Motor neuron (in vitro differentiated cells): ENCODE measurements around the gene MMD. TPM values are rescaled to one million over a fixed set of nuclear protein-coding genes. Genes with fewer than 3 reads are reported as not detected.
"Not testable (repeated sequence)": the region's sequence is repeated elsewhere in the genome, so short reads cannot be mapped to it uniquely, and the experiment has no call there.

Source experiments
- ATAC-seq, 8 experiments: fragments of 200-7000 bp; cut with Tn5 transposase; replicated peaks in 6 of 8; 2 replicates each; pipeline ENCODE4 v1.8.0; 2021; ENCODE audit warnings: mild to moderate bottlenecking in 8 of 8, moderate library complexity in 8 of 8
- H3K27ac ChIP-seq, 2 donors: fragments of 250-450 bp; sonication (Bioruptor Pico); 2 replicates each; pipeline ENCODE4 v1.9.0; 2021; ENCODE audit warnings: antibody characterized with exemption in 2 of 2, mild to moderate bottlenecking in 2 of 2, moderate library complexity in 1 of 2
- H3K4me1 ChIP-seq, 2 donors: fragments of 250-450 bp; sonication (Bioruptor Pico); replicated peaks in 1 of 2; 2 replicates each; pipeline ENCODE4 v1.6.1; 2021; ENCODE audit warnings: antibody characterized with exemption in 2 of 2, mild to moderate bottlenecking in 2 of 2, moderate library complexity in 1 of 2
- H3K4me3 ChIP-seq, 5 donors: fragments of 250-450 bp; sonication (Bioruptor Pico); 2 replicates each; pipeline ENCODE4 v1.9.0; 2021; ENCODE audit warnings: antibody characterized with exemption in 5 of 5, mild to moderate bottlenecking in 5 of 5, moderate library complexity in 4 of 5
- WGBS, 10 experiments: fragments of 450-650 bp; shearing (Covaris generic); methylation state at CpG; one replicate each; pipeline ENCODE4 v1.0.0; 2022; 5-methylcytosine and 5-hydroxymethylcytosine counted together
- in situ Hi-C, 9 experiments: fragments of 400-800 bp; cut with MboI; loops; one replicate each; pipeline ENCODE4 v1.15.0; 2021; ENCODE audit warnings: low sequenced_read_pairs in 9 of 9, low pct_unique_long_range_greater_than_20kb in 2 of 9; ENCODE audit not compliant: unreplicated experiment in 9 of 9
- total RNA-seq, 8 experiments: library from RNA; unstranded; fragments of 300-600 nt; gene quantifications; 2 replicates each; pipeline versions ENCODE4 v1.2.3 to v1.2.4, GENCODE V29; 2022

MMD gene
- total RNA-seq, 8 experiments from 2014 or later, result 2.3 to 51.5 (median 45.2) TPM

DNA sequence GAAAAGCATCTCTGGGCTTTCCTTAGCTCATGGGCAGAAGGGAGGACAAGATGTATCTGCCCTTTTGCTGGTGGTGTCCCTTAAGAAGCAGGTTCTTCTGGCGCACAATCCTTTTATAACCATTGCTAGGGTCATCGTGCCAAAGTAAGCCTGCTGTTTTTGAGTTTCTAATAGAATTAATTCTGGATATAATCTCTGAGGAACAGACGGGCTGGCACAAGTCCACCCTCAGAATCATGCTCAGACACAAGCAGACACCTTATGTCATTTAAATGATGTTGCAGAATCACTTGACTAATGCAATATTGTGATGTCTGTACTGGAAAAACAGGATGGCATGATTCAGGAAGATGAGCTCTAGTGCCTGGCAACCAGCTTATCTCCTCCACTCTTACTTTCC is 18.8 kb upstream of the MMD start:
- ATAC-seq, result peak in 1 of 8 experiments; percentile 19
- no peaks in the 10 kb centered on the region for H3K4me1 ChIP-seq
- in situ Hi-C loops, result no loop called here
- no peak overlapping the region for H3K4me3 ChIP-seq
- 24 to 100% (median 80%) methylated on average over 1 to 3 of the region's 3 CpGs; no CpG with 5 or more reads in 3 of the 10 experiments for WGBS, 10 experiments
- no peak overlapping the region for H3K27ac ChIP-seq

DNA sequence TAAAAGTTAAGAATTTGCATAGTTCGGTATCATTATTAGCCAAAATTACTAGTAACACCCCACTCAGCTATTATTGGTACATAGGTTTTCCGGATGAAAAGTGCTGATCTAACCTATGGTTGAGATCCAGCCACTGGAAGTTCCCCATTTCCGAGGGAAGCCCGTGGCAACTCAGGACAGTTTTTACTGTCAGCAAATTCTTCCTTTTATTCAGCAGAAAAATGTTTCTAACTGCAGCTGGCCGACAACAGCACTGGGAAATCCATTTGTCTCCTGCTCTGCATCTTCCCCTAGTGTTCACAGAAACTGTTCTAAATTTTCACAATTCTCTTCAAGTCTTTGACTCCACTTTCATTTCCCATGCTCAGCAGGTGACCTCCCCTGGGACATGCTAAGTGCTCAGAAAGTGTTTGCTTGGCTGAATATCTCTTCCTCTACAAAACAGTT is 15.5 kb upstream of the MMD start:
- WGBS, 10 experiments, result 0 to 63% (median 38%) methylated on average over 1 to 5 of the region's 5 CpGs; no CpG with 5 or more reads in 1 of the 10 experiments
- Histone ChIP-seq H3K4me1 (no peaks in the 10 kb centered on the region), H3K4me3 (no peak overlapping the region), H3K27ac (no peak overlapping the region)
- in situ Hi-C loops, result no loop called here
- ATAC-seq, result peak in 1 of 8 experiments; percentile 43

GRCh38 chr17:55436224-55437158 is 14.9 kb upstream of the MMD start:
- ATAC-seq, result peak in 1 of 8 experiments; percentile 22
- no peak overlapping the region for H3K27ac ChIP-seq
- no peak overlapping the region for H3K4me3 ChIP-seq
- in situ Hi-C loops, result no loop called here
- no peaks in the 10 kb centered on the region for H3K4me1 ChIP-seq
- 29 to 100% (median 94%) methylated on average over 1 to 4 of the region's 4 CpGs for WGBS, 10 experiments

GRCh38 chr17:55435408-55435807 is 13.8 kb upstream of the MMD start:
- WGBS, 10 experiments, result 0 to 100% (median 71%) methylated on average over 1 to 3 of the region's 4 CpGs; no CpG with 5 or more reads in 3 of the 10 experiments
- H3K4me1 ChIP-seq, result peaks cover 9% of the 10 kb centered on the region in 2 donors
- no peak overlapping the region for H3K4me3 ChIP-seq
- H3K27ac ChIP-seq, result no peak overlapping the region
- in situ Hi-C loops, result no loop called here
- ATAC-seq, result no peak

- no peak overlapping the region for H3K4me3 ChIP-seq
- H3K4me1 ChIP-seq, result peaks cover 10 to 11% of the 10 kb centered on the region in 2 donors
- in situ Hi-C loops, result no loop called here
- H3K27ac ChIP-seq, result no peak overlapping the region
- ATAC-seq, result no peak
- 0 to 100% (median 66%) methylated on average over 1 of the region's 1 CpG; no CpG with 5 or more reads in 4 of the 10 experiments for WGBS, 10 experiments
These were observed 13.1 kb upstream of the MMD start for GRCh38 chr17:55434721-55435120.

GRCh38 chr17:55433629-55434422 is 12.2 kb upstream of the MMD start:
- Histone ChIP-seq H3K27ac (no peak overlapping the region), H3K4me1 (peaks cover 10 to 11% of the 10 kb centered on the region in 2 donors), H3K4me3 (no peak overlapping the region)
- in situ Hi-C loops, result no loop called here
- ATAC-seq, result peak in 2 of 8 experiments; percentile 25 to 64
- WGBS, 10 experiments, result 0 to 95% (median 70%) methylated on average over 1 to 7 of the region's 7 CpGs; no CpG with 5 or more reads in 1 of the 10 experiments

GRCh38 chr17:55433029-55433628 is 11.5 kb upstream of the MMD start:
- peaks cover 10 to 11% of the 10 kb centered on the region in 2 donors for H3K4me1 ChIP-seq
- ATAC-seq, result no peak
- WGBS, 10 experiments, result 40 to 96% (median 72%) methylated on average over 1 to 7 of the region's 7 CpGs; no CpG with 5 or more reads in 2 of the 10 experiments
- in situ Hi-C loops, result no loop called here
- H3K27ac ChIP-seq, result no peak overlapping the region
- H3K4me3 ChIP-seq, result no peak overlapping the region

GRCh38 chr17:55432358-55433028 is 10.9 kb upstream of the MMD start:
- Histone ChIP-seq H3K4me3 (no peak overlapping the region), H3K4me1 (peaks cover 10 to 11% of the 10 kb centered on the region in 2 donors), H3K27ac (no peak overlapping the region)
- in situ Hi-C loops, result no loop called here
- WGBS, 10 experiments, result 20 to 95% (median 86%) methylated on average over 2 to 4 of the region's 4 CpGs; no CpG with 5 or more reads in 1 of the 10 experiments
- no peak for ATAC-seq

DNA sequence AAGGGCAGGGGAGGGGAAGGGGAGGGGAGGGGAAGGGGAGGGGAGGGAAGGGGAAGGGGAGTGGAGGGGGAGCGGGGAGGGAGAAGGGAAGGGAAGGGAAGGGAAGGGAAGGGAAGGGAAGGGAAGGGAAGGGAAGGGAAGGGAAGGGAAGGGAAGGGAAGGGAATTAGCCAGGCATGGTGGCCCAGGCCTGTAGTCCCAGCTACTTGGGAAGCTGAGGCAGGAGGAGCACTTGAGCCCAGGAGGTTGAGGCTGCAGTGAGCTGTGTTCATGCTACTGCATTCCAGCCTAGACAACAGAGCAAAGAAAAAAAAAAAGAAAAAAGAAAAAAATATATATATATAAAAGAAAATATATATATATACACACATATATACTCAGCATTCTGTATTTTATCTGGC is 10.3 kb upstream of the MMD start:
- ATAC-seq, result not testable (repeated sequence)

DNA sequence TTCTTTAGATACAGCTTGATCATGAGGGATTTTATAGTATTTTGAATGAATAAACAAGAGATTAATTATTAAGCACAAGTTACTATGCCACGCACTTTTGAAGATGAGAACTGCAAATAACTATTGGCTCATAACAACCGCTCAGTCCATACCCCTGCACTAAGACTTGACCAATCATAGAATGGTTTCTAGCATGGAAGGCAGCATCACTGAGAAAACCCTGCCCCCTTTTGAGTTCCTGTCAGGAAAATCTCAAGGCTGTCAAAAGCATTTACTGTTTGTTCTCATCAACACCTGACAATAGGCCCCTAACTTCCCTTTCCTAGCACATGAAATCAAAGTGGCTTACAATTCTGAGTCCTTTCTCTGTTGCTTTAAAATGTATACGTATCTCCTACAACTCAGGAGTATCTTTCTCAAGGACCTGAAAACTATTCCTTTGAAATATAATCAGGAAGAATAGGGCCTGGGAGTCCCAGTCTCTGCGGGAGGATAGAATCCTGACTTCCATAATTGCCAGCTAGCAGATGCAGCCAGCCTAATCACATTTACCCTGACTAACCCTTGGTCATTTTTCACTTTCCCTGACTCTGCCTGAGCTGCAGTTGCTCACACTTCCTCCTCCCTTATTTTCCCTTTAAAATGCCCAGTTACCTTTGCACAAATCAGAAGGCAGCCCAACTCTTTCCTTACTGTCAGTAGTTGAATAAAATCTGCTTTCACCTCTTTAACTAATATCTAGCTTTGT is 9.1 kb upstream of the MMD start:
- in situ Hi-C loops, result no loop called here
- Histone ChIP-seq H3K4me3 (no peak overlapping the region), H3K27ac (no peak overlapping the region), H3K4me1 (peaks cover 10 to 15% of the 10 kb centered on the region in 2 donors)
- ATAC-seq, result peak in 5 of 8 experiments; percentile 62 to 91 (median 77)
- WGBS, 10 experiments, result 30 to 100% (median 66%) methylated on average over 1 to 4 of the region's 4 CpGs; no CpG with 5 or more reads in 1 of the 10 experiments

More for the DNA sequence above, 10.3 kb upstream of the MMD start:
- H3K27ac ChIP-seq, H3K4me3 ChIP-seq, in situ Hi-C loops: not testable (repeated sequence)
- no CpG with 5 or more reads among the region's 1 CpG for WGBS, 10 experiments
- H3K4me1 ChIP-seq, result peaks cover 10 to 13% of the 10 kb centered on the region in 2 donors

- no peak overlapping the region for H3K27ac ChIP-seq
- in situ Hi-C loops, result no loop called here
- 83 to 100% (median 93%) methylated on average over 1 to 2 of the region's 2 CpGs; no CpG with 5 or more reads in 6 of the 10 experiments for WGBS, 10 experiments
- ATAC-seq, result no peak
- no peak overlapping the region for H3K4me3 ChIP-seq
- peaks cover 10 to 15% of the 10 kb centered on the region in 2 donors for H3K4me1 ChIP-seq
These were observed 5.9 kb upstream of the MMD start for GRCh38 chr17:55427587-55427882.
